Uterus (tissue), 4 donors: ENCODE measurements around the gene CCDC178. TPM values are rescaled to one million over a fixed set of nuclear protein-coding genes. Genes with fewer than 3 reads are reported as not detected.
"Not testable (repeated sequence)": the region's sequence is repeated elsewhere in the genome, so short reads cannot be mapped to it uniquely, and the experiment has no call there.

Source experiments
- DNase-seq, 2 donors: peaks; one replicate each; pipeline ENCODE4 v3.0.0-alpha.2; 2019 to 2020
- H3K27ac ChIP-seq, 2 donors: fragments of 200-600 bp; sonication (generic); 1 replicate in 1 of 2; 2 replicates in 1 of 2; pipeline ENCODE4 v1.5.1; 2016 to 2018
- H3K27me3 ChIP-seq, 2 donors: fragments of 200-600 bp; sonication (generic); one replicate each; pipeline ENCODE4 v1.5.1; 2018 to 2019; ENCODE audit warnings: control low read depth in 1 of 2
- H3K36me3 ChIP-seq, 2 donors: fragments of 200-600 bp; sonication (generic); one replicate each; pipeline ENCODE4 v1.5.1; 2019; ENCODE audit warnings: control low read depth in 1 of 2
- H3K4me1 ChIP-seq, 2 donors: fragments of 200-600 bp; sonication (generic); one replicate each; pipeline ENCODE4 v1.5.1; 2018 to 2019; ENCODE audit warnings: control low read depth in 1 of 2
- H3K4me3 ChIP-seq, 2 donors: fragments of 200-600 bp; sonication (generic); 1 replicate in 1 of 2; 2 replicates in 1 of 2; pipeline ENCODE4 v1.5.1; 2018 to 2019; ENCODE audit warnings: mild to moderate bottlenecking in 1 of 2
- H3K9me3 ChIP-seq, 2 donors: fragments of 200-600 bp; sonication (generic); one replicate each; pipeline ENCODE4 v1.5.1; 2019; ENCODE audit warnings: control low read depth in 1 of 2
- CTCF ChIP-seq, 4 experiments: fragments of 200-600 bp in 2 of 4; fragments of 450-650 bp in 2 of 4; sonication (generic) in 2 of 4; IDR thresholded peaks; one replicate each; pipeline ENCODE4 v1.5.1; 2016 to 2019; ENCODE audit warnings: antibody characterized with exemption in 4 of 4, mild to moderate bottlenecking in 2 of 4, moderate library complexity in 1 of 4
- POLR2A ChIP-seq, 2 donors: fragments of 450-650 bp; IDR thresholded peaks; one replicate each; pipeline ENCODE4 v1.6.1; 2016; ENCODE audit warnings: antibody characterized with exemption in 2 of 2, mild to moderate bottlenecking in 1 of 2, moderate library complexity in 1 of 2
- intact Hi-C: fragments of 100-400 bp; cut with DNase I; formaldehyde crosslinking; loops from one replicate; pipeline ENCODE4 v1.15.1; 2023; ENCODE audit warnings: low total_unique reads
- total RNA-seq, 4 donors: library from RNA; depleted of rRNA in 3 of 4; stranded (reverse); fragments of >200 nt in 3 of 4; gene quantifications; one replicate each; pipeline versions ENCODE4 v1.1.0 to v1.2.4, GENCODE V29; 2014 to 2023
- donor health status: DM: yes; HTN: yes; CAD: no.

CCDC178 gene
- total RNA-seq, 4 donors from 2014 or later = 1.0 to 28.7 (median 8.8) TPM

- H3K4me1 ChIP-seq = no peaks in the 10 kb centered on the region
- H3K36me3 ChIP-seq = no peaks in the 10 kb centered on the region
- intact Hi-C loops = no loop called here
- H3K27me3 ChIP-seq = no peaks in the 10 kb centered on the region
- H3K27ac ChIP-seq = no peak overlapping the region
- no peaks in the 10 kb centered on the region for H3K9me3 ChIP-seq
- no peak overlapping the region for H3K4me3 ChIP-seq
- no peak for TF ChIP-seq CTCF (IDR thresholded peaks at IDR 0.05)
- TF ChIP-seq POLR2A (IDR thresholded peaks at IDR 0.05) = no peak
- no peak for DNase-seq
Measured at GRCh38 chr18:33184175-33184574, 256.3 kb downstream of the CCDC178 start.

- H3K36me3 ChIP-seq = no peaks in the 10 kb centered on the region
- H3K4me3 ChIP-seq = no peak overlapping the region
- no peaks in the 10 kb centered on the region for H3K27me3 ChIP-seq
- no peaks in the 10 kb centered on the region for H3K9me3 ChIP-seq
- no peaks in the 10 kb centered on the region for H3K4me1 ChIP-seq
- no peak for DNase-seq
- intact Hi-C loops = no loop called here
- no peak overlapping the region for H3K27ac ChIP-seq
- TF ChIP-seq CTCF (IDR thresholded peaks at IDR 0.05) (no peak), POLR2A (IDR thresholded peaks at IDR 0.05) (no peak)
Measured at GRCh38 chr18:33183136-33183535, 257.4 kb downstream of the CCDC178 start.

GRCh38 chr18:33181016-33181415, 259.5 kb downstream of the CCDC178 start:
- no peaks in the 10 kb centered on the region for H3K9me3 ChIP-seq
- intact Hi-C loops = no loop called here
- H3K4me3 ChIP-seq = no peak overlapping the region
- no peaks in the 10 kb centered on the region for H3K4me1 ChIP-seq
- no peak overlapping the region for H3K27ac ChIP-seq
- no peak for DNase-seq
- no peaks in the 10 kb centered on the region for H3K27me3 ChIP-seq
- H3K36me3 ChIP-seq = no peaks in the 10 kb centered on the region
- no peak for TF ChIP-seq CTCF (IDR thresholded peaks at IDR 0.05)
- no peak for TF ChIP-seq POLR2A (IDR thresholded peaks at IDR 0.05)

- H3K4me3 ChIP-seq = no peak overlapping the region
- TF ChIP-seq POLR2A (IDR thresholded peaks at IDR 0.05) (no peak), CTCF (IDR thresholded peaks at IDR 0.05) (no peak)
- no peak for DNase-seq
- H3K27me3 ChIP-seq = no peaks in the 10 kb centered on the region
- H3K4me1 ChIP-seq = no peaks in the 10 kb centered on the region
- no peak overlapping the region for H3K27ac ChIP-seq
- no peaks in the 10 kb centered on the region for H3K36me3 ChIP-seq
- intact Hi-C loops = no loop called here
- H3K9me3 ChIP-seq = no peaks in the 10 kb centered on the region
Measured at GRCh38 chr18:33169218-33169617, 271.3 kb downstream of the CCDC178 start.

- DNase-seq, H3K4me3 ChIP-seq, H3K4me1 ChIP-seq, H3K9me3 ChIP-seq, intact Hi-C loops, H3K27me3 ChIP-seq, H3K27ac ChIP-seq, H3K36me3 ChIP-seq: not testable (repeated sequence)
Measured at GRCh38 chr18:33164121-33164520, 276.4 kb downstream of the CCDC178 start.

GRCh38 chr18:33161131-33161530, 279.4 kb downstream of the CCDC178 start:
- Histone ChIP-seq H3K4me1 (no peaks in the 10 kb centered on the region), H3K9me3 (no peaks in the 10 kb centered on the region), H3K36me3 (no peaks in the 10 kb centered on the region), H3K27me3 (no peaks in the 10 kb centered on the region), H3K27ac (no peak overlapping the region), H3K4me3 (no peak overlapping the region)
- intact Hi-C loops = no loop called here
- no peak for TF ChIP-seq POLR2A (IDR thresholded peaks at IDR 0.05)
- TF ChIP-seq CTCF (IDR thresholded peaks at IDR 0.05) = no peak
- DNase-seq = no peak
